GM10266 (cell line): ENCODE results near the gene ADGRB2.
"Not testable (repeated sequence)": the region's sequence is repeated elsewhere in the genome, so short reads cannot be mapped to it uniquely, and the experiment has no call there.

Source experiments
- DNase-seq: peaks from one replicate; pipeline ENCODE4 v3.0.0; 2012; ENCODE audit errors: extremely low spot score
- CTCF ChIP-seq: IDR thresholded peaks from 2 replicates; pipeline ENCODE4 v1.5.1; 2012; ENCODE audit warnings: mild to moderate bottlenecking, low read depth; ENCODE audit not compliant: control insufficient read depth, insufficient read depth; ENCODE audit errors: missing control alignments

Gene ADGRB2

GRCh38 chr1:31715087-31715872 lies 48.9 kb downstream of the ADGRB2 start:
- peak; percentile 69 for DNase-seq
- TF ChIP-seq CTCF: peak; percentile 65

- peak; percentile 36 for TF ChIP-seq CTCF
- peak; percentile 44 for DNase-seq
Observed at GRCh38 chr1:31714442-31715086, 49.6 kb downstream of the ADGRB2 start.

- DNase-seq: no peak
- TF ChIP-seq CTCF: no peak
Observed at GRCh38 chr1:31712630-31713029, 51.5 kb downstream of the ADGRB2 start.

- no peak for DNase-seq
- TF ChIP-seq CTCF: no peak
Observed at GRCh38 chr1:31712068-31712467, 52.1 kb downstream of the ADGRB2 start.

GRCh38 chr1:31708324-31708723 lies 55.8 kb downstream of the ADGRB2 start:
- no peak for DNase-seq
- no peak for TF ChIP-seq CTCF

- DNase-seq: peak; percentile 73
- peak; percentile 51 for TF ChIP-seq CTCF
Observed at GRCh38 chr1:31707711-31708110, 56.4 kb downstream of the ADGRB2 start.

GRCh38 chr1:31707059-31707600 lies 57.0 kb downstream of the ADGRB2 start:
- DNase-seq: not testable (repeated sequence)
